Liver (tissue), 9 donors: ENCODE results near the gene HPRT1. TPM values are rescaled to one million over a fixed set of nuclear protein-coding genes. Genes with fewer than 3 reads are reported as not detected.

Experiments used
- DNase-seq: peaks from one replicate; pipeline ENCODE4 v3.0.0-alpha.2; 2017; ENCODE audit warnings: low spot score
- H3K27ac ChIP-seq, 2 donors: one replicate each; pipeline ENCODE4 v1.7.0; 2013; ENCODE audit warnings: inconsistent platforms in 2 of 2, low read length in 2 of 2, control low read depth in 1 of 2, low read depth in 1 of 2, mild to moderate bottlenecking in 1 of 2
- H3K27me3 ChIP-seq, 4 donors: one replicate each; pipeline versions ENCODE4 v1.6.1 to v1.7.0; 2013; ENCODE audit warnings: low read length in 3 of 4, inconsistent platforms in 1 of 4, mild to moderate bottlenecking in 1 of 4, moderate library complexity in 1 of 4; ENCODE audit not compliant: control insufficient read depth in 4 of 4, insufficient read depth in 4 of 4
- H3K36me3 ChIP-seq, 4 donors: one replicate each; pipeline versions ENCODE4 v1.6.1 to v1.7.0; 2013; ENCODE audit warnings: low read length in 3 of 4, mild to moderate bottlenecking in 3 of 4, low read depth in 1 of 4, moderate library complexity in 1 of 4; ENCODE audit not compliant: control insufficient read depth in 4 of 4, insufficient read depth in 3 of 4
- H3K4me1 ChIP-seq, 4 donors: one replicate each; pipeline versions ENCODE4 v1.6.1 to v1.7.0; 2013; ENCODE audit warnings: low read length in 3 of 4, mild to moderate bottlenecking in 3 of 4, moderate library complexity in 1 of 4; ENCODE audit not compliant: control insufficient read depth in 4 of 4, insufficient read depth in 4 of 4
- H3K4me3 ChIP-seq, 3 donors: one replicate each; pipeline versions ENCODE4 v1.6.1 to v1.7.0; 2013; ENCODE audit warnings: low read length in 3 of 3, control low read depth in 1 of 3, low read depth in 1 of 3, mild to moderate bottlenecking in 1 of 3
- H3K9ac ChIP-seq, 2 donors: one replicate each; pipeline ENCODE4 v1.7.0; 2013; ENCODE audit warnings: low read length in 2 of 2, mild to moderate bottlenecking in 2 of 2, moderate library complexity in 2 of 2, control low read depth in 1 of 2, low read depth in 1 of 2
- H3K9me3 ChIP-seq, 4 donors: one replicate each; pipeline versions ENCODE4 v1.6.1 to v1.7.0; 2013; ENCODE audit warnings: low read length in 3 of 4; ENCODE audit not compliant: control insufficient read depth in 4 of 4
- ATF3 ChIP-seq: IDR thresholded peaks from 2 replicates; pipeline ENCODE4 v1.6.1; 2016; ENCODE audit warnings: antibody characterized with exemption
- CTCF ChIP-seq: fragments of 150-350 bp; IDR thresholded peaks from 2 replicates; pipeline ENCODE4 v1.5.1; 2017; ENCODE audit warnings: improper control_type of control experiment, low read depth, low read length; ENCODE audit not compliant: missing input control
- EGR1 ChIP-seq, 2 donors: IDR thresholded peaks; 2 replicates each; pipeline ENCODE4 v1.6.1; 2016 to 2018; ENCODE audit warnings: antibody characterized with exemption in 2 of 2, low read depth in 2 of 2
- FOXA1 ChIP-seq: IDR thresholded peaks from 2 replicates; pipeline ENCODE4 v1.6.1; 2016; ENCODE audit warnings: antibody characterized with exemption
- FOXA2 ChIP-seq: IDR thresholded peaks from 2 replicates; pipeline ENCODE4 v1.6.1; 2016; ENCODE audit warnings: antibody characterized with exemption
- GABPA ChIP-seq, 2 donors: IDR thresholded peaks in 1 of 2; conservative IDR thresholded peaks in 1 of 2; 2 replicates each; pipeline ENCODE4 v1.6.1; 2016; ENCODE audit warnings: antibody characterized with exemption in 2 of 2, mild to moderate bottlenecking in 1 of 2, moderate library complexity in 1 of 2
- HNF4A ChIP-seq, 2 donors: conservative IDR thresholded peaks; 2 replicates each; pipeline ENCODE4 v1.6.1; 2016; ENCODE audit warnings: antibody characterized with exemption in 2 of 2, mild to moderate bottlenecking in 2 of 2
- HNF4G ChIP-seq: IDR thresholded peaks from 2 replicates; pipeline ENCODE4 v1.6.1; 2016; ENCODE audit warnings: antibody characterized with exemption
- JUND ChIP-seq, 2 donors: IDR thresholded peaks; 2 replicates each; pipeline ENCODE4 v1.6.1; 2016; ENCODE audit warnings: antibody characterized with exemption in 2 of 2
- MAX ChIP-seq: IDR thresholded peaks from 2 replicates; pipeline ENCODE4 v1.6.1; 2016; ENCODE audit warnings: antibody characterized with exemption
- NR2F2 ChIP-seq: IDR thresholded peaks from 2 replicates; pipeline ENCODE4 v1.6.1; 2016; ENCODE audit warnings: antibody characterized with exemption
- RAD21 ChIP-seq, 2 donors: IDR thresholded peaks; 2 replicates each; pipeline ENCODE4 v1.6.1; 2016; ENCODE audit warnings: antibody characterized with exemption in 2 of 2, mild to moderate bottlenecking in 2 of 2
- RXRA ChIP-seq, 2 donors: IDR thresholded peaks; 2 replicates each; pipeline ENCODE4 v1.6.1; 2017 to 2018; ENCODE audit warnings: antibody characterized with exemption in 2 of 2, mild to moderate bottlenecking in 1 of 2
- SP1 ChIP-seq: IDR thresholded peaks from 2 replicates; pipeline ENCODE4 v1.6.1; 2018; ENCODE audit warnings: antibody characterized with exemption, mild to moderate bottlenecking
- TAF1 ChIP-seq: conservative IDR thresholded peaks from 2 replicates; pipeline ENCODE4 v1.6.1; 2016; ENCODE audit warnings: antibody characterized with exemption, mild to moderate bottlenecking
- YY1 ChIP-seq: IDR thresholded peaks from 2 replicates; pipeline ENCODE4 v1.6.1; 2016; ENCODE audit warnings: antibody characterized with exemption, mild to moderate bottlenecking
- ZBTB33 ChIP-seq: IDR thresholded peaks from 2 replicates; pipeline ENCODE4 v1.6.1; 2016; ENCODE audit warnings: antibody characterized with exemption
- WGBS: extraction: QIAGEN DNeasy Blood & Tissue Kit; methylation state at CpG from one replicate; pipeline ENCODE4 v1.1.7; 2013; 5-methylcytosine and 5-hydroxymethylcytosine counted together
- polyA plus RNA-seq, 2 donors: library from polyadenylated mRNA; stranded (reverse) in 1 of 2; unstranded in 1 of 2; fragments of 200-250 nt in 1 of 2; fragments of >200 nt in 1 of 2; fragmentation: Nextera tagmentation in 1 of 2; extraction: Ambion mirVana in 1 of 2; gene quantifications; one replicate each; pipeline versions ENCODE4 v1.2.1 to v1.2.3, GENCODE V29; 2013 to 2015
- total RNA-seq, 2 donors: library from RNA; depleted of rRNA; stranded (reverse); fragments of >200 nt; gene quantifications; one replicate each; pipeline ENCODE4 v1.2.3, GENCODE V29; 2014
- TF ChIP-seq, protein P1 (sequence below): IDR thresholded peaks from 2 replicates; pipeline ENCODE4 v1.6.1; 2016; ENCODE audit warnings: antibody characterized with exemption, mild to moderate bottlenecking
- donor health status: healthy.
- donor health status: healthy.
- donor health status: healthy.
- donor health status: healthy.
- donor health status: healthy.

The HPRT1 gene
- total and polyA plus RNA-seq, 4 donors = 5.7 to 18.4 (median 12.1) TPM

DNA sequence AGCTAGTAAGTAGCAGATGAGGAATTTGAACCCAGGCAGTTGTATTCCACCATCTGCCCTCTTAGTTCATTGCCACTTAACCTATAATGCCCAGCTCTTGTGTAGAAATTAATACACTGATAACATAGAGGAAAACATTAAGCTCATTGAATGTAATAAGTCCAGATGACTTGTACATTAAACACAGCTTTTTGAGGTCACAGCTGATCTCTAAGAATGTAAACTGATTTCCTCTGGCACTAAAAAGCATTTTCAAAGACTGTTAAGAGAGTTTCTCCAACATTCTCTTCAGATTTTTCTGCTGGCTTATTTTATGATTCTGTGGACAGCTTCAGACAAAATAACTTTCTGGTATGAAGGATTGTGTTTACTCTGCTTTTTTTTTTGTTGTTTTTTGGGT, 42.7 kb downstream of the HPRT1 start:
- Histone ChIP-seq H3K4me3 (no peak overlapping the region), H3K27ac (no peak overlapping the region), H3K9me3 (no peaks in the 10 kb centered on the region), H3K27me3 (no peaks in the 10 kb centered on the region), H3K9ac (no peak overlapping the region), H3K4me1 (no peaks in the 10 kb centered on the region), H3K36me3 (no peaks in the 10 kb centered on the region)
- DNase-seq = no peak
- TF ChIP-seq JUND (IDR thresholded peaks at IDR 0.05) = no peak
- no peak for TF ChIP-seq NR2F2
- no peak for TF ChIP-seq RXRA (IDR thresholded peaks at IDR 0.05)
- no peak for TF ChIP-seq TAF1

DNA sequence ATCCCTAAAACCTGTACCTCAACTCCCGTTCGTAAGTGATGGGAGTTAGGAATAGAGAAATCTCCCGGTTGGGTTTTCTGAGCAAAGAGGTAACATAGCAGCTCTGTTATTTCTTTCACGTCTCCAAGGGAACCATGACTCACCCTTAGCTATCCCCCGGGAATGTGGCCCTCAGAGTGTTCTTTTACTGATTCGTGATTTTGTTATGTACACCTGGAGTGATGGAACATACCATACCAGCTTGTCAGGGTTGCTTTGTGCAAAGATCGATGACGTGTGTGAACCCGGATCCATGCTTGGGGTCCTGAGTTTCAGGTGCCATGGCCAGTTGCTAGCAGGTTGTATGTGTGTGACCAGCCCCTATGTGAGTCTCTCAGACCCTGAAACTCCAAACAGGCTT, 52.6 kb downstream of the HPRT1 start:
- DNase-seq = no peak
- no peak overlapping the region for H3K9ac ChIP-seq
- WGBS = 95% methylated on average over 9 of the region's 9 CpGs
- H3K36me3 ChIP-seq = no peaks in the 10 kb centered on the region
- H3K9me3 ChIP-seq = no peaks in the 10 kb centered on the region
- H3K27me3 ChIP-seq = no peaks in the 10 kb centered on the region
- H3K4me1 ChIP-seq = no peaks in the 10 kb centered on the region
- no peak overlapping the region for H3K4me3 ChIP-seq
- no peak overlapping the region for H3K27ac ChIP-seq
- TF ChIP-seq MAX (no peak), HNF4A (conservative IDR thresholded peaks at IDR 0.05) (no peak), SP1 (no peak), GABPA (IDR thresholded peaks at IDR 0.05 in 1 of 2, conservative IDR thresholded peaks at IDR 0.05 in 1 of 2) (no peak)

DNA sequence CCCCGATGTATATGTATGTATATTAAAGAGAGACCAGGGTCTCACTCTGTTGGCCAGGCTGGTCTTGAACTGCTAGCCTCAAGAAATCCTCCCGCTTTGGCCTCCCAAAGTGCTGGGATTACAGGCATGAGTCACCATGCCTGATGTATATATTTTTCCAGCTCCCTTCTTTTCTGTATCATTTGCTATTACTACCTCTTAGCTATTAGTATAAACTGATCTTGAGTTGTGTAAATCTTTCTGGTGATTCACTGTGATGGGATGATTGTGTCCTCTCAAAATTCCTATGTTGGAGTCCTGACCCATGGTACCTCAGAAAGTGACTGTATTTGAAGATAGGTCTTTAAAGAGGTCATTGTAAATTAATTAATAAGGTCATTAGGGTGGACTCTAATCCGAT, 53.1 kb downstream of the HPRT1 start:
- no peak overlapping the region for H3K27ac ChIP-seq
- TF ChIP-seq YY1 (no peak), HNF4A (conservative IDR thresholded peaks at IDR 0.05) (no peak), EGR1 (IDR thresholded peaks at IDR 0.05; ENCODE audit: low read depth in 2 of 2) (no peak), ZBTB33 (no peak), RXRA (IDR thresholded peaks at IDR 0.05) (no peak), JUND (IDR thresholded peaks at IDR 0.05) (no peak), FOXA2 (no peak), TAF1 (no peak), HNF4G (no peak), NR2F2 (no peak), SP1 (no peak), MAX (no peak), GABPA (IDR thresholded peaks at IDR 0.05 in 1 of 2, conservative IDR thresholded peaks at IDR 0.05 in 1 of 2) (no peak), FOXA1 (no peak), ATF3 (no peak), RAD21 (IDR thresholded peaks at IDR 0.05) (no peak), CTCF (no peak)
- TF ChIP-seq, protein P1, sequence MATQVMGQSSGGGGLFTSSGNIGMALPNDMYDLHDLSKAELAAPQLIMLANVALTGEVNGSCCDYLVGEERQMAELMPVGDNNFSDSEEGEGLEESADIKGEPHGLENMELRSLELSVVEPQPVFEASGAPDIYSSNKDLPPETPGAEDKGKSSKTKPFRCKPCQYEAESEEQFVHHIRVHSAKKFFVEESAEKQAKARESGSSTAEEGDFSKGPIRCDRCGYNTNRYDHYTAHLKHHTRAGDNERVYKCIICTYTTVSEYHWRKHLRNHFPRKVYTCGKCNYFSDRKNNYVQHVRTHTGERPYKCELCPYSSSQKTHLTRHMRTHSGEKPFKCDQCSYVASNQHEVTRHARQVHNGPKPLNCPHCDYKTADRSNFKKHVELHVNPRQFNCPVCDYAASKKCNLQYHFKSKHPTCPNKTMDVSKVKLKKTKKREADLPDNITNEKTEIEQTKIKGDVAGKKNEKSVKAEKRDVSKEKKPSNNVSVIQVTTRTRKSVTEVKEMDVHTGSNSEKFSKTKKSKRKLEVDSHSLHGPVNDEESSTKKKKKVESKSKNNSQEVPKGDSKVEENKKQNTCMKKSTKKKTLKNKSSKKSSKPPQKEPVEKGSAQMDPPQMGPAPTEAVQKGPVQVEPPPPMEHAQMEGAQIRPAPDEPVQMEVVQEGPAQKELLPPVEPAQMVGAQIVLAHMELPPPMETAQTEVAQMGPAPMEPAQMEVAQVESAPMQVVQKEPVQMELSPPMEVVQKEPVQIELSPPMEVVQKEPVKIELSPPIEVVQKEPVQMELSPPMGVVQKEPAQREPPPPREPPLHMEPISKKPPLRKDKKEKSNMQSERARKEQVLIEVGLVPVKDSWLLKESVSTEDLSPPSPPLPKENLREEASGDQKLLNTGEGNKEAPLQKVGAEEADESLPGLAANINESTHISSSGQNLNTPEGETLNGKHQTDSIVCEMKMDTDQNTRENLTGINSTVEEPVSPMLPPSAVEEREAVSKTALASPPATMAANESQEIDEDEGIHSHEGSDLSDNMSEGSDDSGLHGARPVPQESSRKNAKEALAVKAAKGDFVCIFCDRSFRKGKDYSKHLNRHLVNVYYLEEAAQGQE = no peak
- H3K36me3 ChIP-seq = no peaks in the 10 kb centered on the region
- 93% methylated on average over 3 of the region's 3 CpGs for WGBS
- DNase-seq = no peak
- H3K4me3 ChIP-seq = no peak overlapping the region
- no peaks in the 10 kb centered on the region for H3K27me3 ChIP-seq
- no peaks in the 10 kb centered on the region for H3K4me1 ChIP-seq
- no peaks in the 10 kb centered on the region for H3K9me3 ChIP-seq
- no peak overlapping the region for H3K9ac ChIP-seq
